NCI-H1048 (cell line): ENCODE results near the gene SMYD2.

ENCODE experiments used
- DNase-seq: peaks from one replicate; lab custom pipeline; 2025; lab: John Stamatoyannopoulos, UW

SMYD2 gene, protein sequence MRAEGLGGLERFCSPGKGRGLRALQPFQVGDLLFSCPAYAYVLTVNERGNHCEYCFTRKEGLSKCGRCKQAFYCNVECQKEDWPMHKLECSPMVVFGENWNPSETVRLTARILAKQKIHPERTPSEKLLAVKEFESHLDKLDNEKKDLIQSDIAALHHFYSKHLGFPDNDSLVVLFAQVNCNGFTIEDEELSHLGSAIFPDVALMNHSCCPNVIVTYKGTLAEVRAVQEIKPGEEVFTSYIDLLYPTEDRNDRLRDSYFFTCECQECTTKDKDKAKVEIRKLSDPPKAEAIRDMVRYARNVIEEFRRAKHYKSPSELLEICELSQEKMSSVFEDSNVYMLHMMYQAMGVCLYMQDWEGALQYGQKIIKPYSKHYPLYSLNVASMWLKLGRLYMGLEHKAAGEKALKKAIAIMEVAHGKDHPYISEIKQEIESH

DNA sequence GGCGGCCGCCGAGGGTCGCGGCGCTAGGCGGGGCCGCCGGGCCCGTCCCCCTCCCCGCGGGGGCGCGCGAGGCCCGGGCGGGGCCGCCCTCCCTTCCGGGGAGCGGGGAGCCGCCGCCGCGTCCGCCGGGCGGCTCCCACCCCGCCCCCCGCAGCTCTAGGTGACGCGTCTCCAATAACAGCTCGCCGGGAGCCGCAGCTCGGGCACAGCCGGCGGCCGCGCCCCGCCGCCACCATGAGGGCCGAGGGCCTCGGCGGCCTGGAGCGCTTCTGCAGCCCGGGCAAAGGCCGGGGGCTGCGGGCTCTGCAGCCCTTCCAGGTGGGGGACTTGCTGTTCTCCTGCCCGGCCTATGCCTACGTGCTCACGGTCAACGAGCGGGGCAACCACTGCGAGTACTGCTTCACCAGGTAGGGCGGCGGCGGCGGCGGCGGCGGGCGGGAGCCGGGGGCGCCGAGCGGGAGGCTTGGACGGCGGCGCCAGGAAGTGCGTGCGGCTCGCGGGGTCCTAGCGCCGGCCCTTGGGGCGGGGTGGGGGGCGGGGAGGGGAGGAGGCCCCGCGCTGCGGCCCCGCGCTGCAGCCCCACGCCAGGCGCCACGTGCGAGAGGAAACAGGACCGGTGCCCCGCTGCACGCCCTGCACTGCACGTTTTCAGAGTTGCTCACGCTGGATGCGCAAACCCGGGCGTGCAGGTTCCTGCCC lies at the start of gene SMYD2:
SMYD2 (plus strand) TSS at position 139 of the 699 bp plus-strand sequence; CDS start at position 235, 96 bp downstream.
- peak; percentile 72 for DNase-seq

GRCh38 chr1:214233856-214234634 lies 46.9 kb upstream of the SMYD2 start:
- no peak for DNase-seq

DNA sequence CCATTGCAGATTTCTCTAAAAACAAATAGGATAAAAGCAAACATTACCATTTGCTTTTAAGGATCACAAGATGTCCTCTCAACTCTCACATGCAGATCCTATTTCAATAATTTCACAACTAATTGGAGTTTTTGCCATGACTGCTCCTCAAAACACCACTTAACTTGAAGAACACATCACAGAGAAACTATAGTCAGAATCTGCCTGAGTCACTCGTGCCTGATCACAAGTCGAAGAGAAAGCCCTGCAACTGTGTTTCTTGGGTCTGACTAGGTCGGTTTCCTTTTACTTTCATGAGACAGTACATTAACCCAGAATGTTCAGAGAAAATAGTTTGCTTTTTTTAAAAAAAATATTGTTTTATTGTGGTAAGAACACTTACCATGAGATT lies 46.3 kb upstream of the SMYD2 start:
- no peak for DNase-seq

DNA sequence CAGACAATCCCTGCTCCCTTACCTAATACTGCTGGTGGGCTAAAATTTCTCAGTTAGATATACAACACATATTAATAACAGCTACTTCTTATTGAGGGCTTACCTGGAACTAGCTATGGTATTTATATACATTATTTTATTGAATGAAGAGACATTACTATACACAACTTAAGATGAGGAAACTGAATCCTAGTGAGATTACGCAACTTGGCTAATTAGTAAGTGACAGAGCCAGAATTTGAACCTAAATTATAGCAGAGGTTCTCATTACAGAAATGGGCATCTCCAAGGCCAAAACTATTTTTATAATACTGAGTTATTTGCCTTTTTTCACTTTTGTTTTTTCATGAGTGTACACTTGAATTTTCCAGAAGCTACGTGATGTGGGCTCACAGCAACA lies 44.5 kb upstream of the SMYD2 start:
- no peak for DNase-seq

DNA sequence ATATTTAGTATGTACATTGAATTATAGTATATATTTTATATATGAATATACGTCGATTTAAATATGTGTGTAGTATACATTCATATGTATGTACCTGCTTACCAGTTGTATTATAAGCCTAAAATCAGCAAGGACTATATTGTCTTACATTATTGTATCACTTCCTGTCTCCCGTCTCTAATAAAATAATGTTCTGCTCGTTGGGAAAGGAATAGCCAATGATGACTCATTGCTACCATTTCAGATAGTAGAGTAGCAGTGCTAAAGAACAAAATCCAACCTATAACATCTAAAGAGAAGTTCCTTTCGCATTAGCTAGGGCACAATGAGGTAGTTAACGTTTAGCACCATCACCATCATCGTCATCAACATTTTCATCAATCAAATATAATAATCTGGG lies 39.9 kb upstream of the SMYD2 start:
- no peak for DNase-seq

DNA sequence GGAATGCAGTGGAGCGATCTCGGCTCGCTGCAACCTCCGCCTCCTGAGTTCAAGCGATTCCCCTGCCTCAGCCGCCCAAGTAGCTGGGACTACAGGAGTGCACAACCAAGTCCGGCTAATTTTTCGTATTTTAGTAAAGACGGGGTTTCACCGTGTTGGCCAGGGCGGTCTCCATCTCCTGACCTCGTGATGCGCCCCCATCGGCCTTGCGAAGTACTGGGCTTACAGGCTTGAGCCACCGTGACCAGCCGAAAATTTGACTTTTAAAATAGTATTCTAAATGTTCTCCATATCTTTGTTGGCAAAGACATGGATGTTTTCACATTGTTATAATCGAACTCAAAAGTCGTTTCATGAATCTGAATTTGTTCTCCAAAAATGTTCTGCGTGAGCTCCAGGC lies 36.7 kb upstream of the SMYD2 start:
- no peak for DNase-seq

- DNase-seq: no peak
Measured at GRCh38 chr1:214244841-214245240, 36.1 kb upstream of the SMYD2 start.

GRCh38 chr1:214247501-214248041 lies 33.4 kb upstream of the SMYD2 start:
- DNase-seq: no peak

DNA sequence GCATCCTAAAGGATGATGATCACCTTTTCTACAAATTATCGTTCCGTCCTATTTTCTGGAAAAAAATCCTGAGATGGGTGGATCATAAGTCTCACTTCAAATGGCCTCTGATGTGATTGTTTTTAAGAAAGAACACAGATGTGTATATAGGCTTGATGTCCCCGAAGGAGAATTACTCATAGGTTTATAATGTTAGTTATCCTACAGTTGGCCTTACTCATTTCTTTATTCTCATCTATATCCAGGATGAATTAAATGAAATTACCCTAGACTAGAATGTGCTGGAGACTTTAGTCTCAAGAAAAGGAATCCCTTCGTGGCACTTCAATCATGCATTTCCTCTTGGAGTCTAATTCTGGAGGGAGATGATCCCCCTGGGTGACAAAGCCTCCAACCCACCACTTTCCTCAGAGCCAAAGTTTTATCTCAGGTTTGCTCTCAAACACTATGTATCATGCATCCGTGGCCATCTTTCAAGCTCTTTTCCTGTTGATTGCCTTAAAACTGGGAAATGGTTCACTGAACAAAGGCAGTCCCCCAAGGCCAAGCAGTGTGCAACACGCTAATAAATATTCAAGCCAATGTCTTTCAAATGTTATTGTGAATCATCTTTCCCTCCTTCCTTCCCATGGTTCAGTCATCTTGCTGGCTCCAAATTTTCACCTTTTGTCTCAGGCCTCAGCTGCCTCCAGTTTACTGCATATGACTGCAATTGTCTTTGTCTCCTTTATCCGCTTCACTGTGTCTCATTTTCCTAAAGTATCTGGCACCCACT lies 32.5 kb upstream of the SMYD2 start:
- DNase-seq: no peak

- no peak for DNase-seq
Measured at GRCh38 chr1:214249651-214250050, 31.3 kb upstream of the SMYD2 start.

DNA sequence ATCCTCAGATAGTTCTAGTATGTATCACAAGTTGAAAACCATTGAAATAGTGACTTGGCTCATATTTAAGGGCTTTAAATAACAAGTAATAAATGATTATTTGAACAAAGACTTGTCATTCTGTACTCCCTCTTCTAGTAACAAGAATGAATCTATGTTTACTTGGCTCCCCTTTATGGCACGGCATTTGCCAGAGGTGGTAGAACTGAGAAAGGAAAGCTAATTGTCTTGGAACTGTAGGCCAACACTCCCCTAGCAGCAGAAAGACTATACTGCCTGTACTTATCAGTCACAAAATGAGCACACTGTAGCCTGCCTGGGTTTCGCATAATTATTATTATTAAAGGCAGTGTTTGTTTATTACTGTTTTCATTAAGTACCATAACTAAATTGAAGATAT lies 29.6 kb upstream of the SMYD2 start:
- no peak for DNase-seq

DNA sequence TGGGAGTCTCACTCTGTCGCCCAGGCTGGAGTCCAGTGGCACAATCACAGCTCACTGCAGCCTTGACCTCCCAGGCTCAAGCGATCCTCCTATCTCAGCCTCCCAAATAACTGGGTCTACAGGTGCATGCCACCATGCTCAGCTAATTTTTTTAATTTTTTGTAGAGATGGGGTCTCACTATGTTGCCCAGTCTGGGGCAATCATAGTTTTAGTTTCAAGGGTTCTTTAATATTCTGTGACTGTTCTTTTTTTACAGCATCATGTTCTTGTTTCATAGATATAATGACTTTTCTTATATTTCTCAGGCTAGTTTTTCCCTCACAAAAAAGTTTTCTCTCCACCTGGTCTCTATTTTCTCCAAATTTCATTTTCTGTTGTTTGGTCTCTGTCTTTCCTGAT lies 25.4 kb upstream of the SMYD2 start:
- no peak for DNase-seq

DNA sequence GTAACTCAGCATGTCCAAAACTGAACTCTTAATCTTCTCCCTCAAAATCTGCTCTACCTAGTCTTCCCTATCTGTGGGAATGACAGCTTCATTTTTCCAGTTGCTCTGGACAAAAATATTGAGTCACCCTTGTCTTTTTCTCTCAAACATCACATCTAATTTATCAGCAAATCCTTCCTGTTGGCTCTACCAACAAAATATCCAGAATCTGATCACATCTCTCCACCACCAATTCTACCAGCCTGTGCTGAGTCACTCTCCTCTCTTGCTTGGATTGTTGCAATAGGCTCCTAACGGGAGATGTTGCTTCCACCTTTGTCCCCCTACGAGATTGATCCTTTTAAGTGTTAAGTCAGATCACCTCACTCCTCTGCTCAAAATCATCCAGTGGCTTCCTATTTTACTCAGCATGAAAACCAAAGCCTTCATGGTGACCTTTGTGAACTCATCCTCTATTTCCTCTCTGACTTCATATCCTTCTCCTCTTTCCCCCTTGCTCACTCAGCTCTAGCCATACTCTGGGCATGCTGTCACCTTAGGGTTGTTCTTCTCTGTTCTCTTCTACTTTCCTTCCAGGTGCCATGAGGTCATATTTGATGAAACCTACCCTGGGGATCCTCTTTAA lies 21.5 kb upstream of the SMYD2 start:
- no peak for DNase-seq

DNA sequence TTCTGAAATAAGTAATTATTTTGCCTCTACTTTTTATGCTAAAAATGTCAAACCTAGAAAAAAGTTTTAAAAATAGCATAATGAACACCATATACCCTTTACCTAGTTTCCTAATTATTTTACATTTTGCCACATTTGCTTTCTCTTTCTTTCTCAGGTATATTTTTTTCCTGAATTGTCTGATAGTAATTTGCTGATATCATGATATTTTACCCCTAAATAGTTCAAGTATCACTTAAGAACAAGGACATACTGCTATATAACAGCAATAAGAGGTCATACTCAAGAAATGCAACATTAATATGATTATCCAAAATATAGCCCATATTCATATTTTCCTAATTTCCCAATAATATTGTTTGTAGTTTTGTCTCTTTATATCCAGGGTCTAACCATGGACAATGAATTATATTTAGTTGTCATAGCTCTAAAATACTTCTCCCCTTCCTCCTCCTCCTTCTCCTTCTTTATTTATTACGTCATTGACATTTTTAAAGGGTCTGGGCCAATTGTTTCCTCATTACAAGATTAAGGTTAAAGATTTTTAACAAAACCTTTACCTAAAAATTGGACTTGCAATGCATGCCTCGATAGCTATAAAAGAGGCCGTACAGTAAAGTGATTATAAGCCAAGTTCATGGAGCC lies 20.3 kb upstream of the SMYD2 start:
- no peak for DNase-seq

DNA sequence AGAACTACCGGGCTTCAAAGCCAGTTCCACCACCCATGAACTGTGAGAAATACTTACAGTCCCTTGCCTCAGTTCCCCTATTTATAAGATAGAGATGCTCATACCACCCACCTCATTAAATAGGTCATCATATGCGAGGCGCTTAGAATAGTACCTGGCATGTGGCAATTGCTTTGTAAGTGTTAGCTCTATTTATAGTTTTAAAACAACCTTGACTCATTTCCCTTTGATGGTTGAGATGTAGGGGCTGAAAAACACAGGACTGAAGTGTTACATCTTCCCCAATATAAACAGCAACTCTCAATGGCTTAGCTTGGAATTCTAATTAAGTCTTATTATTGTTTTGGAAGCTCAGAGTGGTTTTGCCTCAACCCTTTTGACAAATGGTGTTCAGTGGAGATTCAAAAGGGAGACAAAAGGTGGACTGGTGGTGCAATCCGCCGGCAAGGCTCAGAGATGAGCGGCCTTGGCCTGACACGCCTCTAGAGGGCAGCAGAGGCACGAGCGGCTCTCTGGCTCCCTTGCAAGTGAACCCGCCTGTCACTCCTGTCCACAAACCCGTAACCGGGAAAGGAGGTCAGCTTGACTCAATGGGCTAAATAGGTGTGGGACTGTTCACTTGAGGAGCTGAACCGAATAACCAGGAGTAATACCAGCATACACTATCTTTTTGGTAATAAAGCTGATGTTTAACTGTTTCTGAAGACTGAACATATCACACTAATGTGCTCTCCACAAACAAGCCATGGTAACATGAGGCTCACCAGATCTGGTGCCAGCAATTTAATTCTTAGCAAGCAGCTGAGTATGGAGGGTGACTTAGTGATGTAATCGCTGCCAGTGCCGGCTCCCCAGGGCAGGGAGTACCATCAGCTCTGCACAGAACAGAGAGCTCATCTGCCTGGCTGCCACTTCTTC lies 19.5 kb upstream of the SMYD2 start:
- peak; percentile 62 for DNase-seq

GRCh38 chr1:214264196-214264595 lies 16.8 kb upstream of the SMYD2 start:
- no peak for DNase-seq

DNA sequence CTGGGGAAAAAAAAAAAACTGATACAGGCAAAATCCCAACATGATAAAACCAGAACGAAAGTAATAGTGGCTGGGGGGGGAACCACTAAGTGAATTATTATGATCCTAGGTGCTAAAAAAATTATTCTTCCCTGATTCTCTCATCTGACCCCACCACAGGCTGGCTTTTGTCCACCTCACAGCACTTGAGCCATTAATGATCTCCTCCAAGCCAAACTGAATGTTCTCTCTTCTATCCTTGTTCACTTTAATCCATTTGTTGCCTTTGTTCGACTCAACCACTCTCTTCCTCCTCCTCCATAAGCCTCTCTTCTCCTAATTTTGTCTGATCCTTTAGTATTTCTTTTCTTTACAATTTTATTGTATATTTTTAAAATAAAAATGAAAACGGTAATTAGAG lies 16.0 kb upstream of the SMYD2 start:
- no peak for DNase-seq

GRCh38 chr1:214270097-214270650 lies 10.8 kb upstream of the SMYD2 start:
- no peak for DNase-seq

DNA sequence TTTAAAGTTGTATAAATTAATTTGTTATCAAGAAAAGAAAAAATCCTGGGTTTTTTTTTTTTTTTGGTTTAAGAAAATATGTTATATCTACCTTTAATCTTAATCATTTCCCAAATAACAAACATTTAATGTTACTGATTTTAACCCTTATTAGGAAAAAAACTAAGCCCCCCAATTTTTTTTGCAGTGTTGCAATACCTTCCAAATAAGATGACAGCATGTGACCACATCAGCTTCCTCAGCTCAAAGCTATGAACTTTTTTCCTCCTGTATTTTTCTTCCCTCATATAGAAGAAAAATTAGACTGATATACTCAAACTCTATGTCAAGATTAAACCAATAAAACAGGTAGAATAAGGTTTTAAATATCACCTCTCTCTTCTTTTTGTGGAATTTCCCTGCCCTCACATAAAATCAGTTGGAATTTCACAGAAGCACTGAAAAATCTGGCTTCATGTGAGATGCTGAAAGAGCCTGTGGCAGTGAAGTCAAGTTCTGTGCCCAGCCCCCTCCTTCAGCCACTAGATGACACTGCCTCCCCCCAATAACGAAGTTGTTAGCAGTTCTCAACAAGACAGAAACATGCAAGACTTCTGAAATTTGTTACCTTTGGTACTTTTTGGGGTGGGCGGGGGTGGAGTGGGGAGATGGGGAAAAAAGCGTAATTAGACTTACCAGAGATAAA lies 9.6 kb upstream of the SMYD2 start:
- DNase-seq: no peak
